Measurements from ENCODE around the gene PRKAR1B.

Gene PRKAR1B

GRCh38 chr7:584122-584465 lies 143.0 kb downstream of the PRKAR1B start:
- peak; percentile 88 for DNase-seq

DNA sequence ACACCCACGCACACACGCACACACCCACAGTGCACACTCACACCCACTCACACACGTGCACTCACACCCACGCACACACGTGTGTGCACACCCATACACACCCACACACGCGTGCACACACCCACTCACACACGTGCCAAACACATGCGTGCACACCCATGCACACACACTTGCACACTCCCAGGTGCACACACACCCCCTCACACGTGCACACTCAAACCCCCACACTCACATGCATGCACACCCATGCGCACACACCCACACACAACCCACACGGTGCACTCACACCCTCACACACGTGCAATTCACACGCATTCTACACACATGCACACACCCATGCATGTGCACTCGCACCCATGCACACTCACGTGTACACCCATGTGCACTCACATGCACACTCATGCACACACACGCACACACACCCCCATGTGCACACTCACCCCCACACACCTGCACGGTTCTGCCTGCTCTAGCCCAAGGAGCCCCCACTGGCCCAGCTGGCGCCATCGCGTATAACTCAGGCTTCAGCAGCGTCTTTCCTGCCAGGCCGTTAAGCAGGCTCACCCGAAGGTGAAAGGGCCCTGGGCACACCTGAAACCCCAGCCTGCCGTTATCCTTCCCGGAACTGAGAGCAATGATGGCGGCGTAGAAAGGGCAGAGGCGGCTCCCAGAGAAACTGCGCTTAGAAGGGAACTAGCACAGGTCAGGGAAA lies 143.5 kb downstream of the PRKAR1B start:
- DNase-seq = no peak

- DNase-seq = no peak
Observed at GRCh38 chr7:582931-583330, 144.2 kb downstream of the PRKAR1B start.

DNA sequence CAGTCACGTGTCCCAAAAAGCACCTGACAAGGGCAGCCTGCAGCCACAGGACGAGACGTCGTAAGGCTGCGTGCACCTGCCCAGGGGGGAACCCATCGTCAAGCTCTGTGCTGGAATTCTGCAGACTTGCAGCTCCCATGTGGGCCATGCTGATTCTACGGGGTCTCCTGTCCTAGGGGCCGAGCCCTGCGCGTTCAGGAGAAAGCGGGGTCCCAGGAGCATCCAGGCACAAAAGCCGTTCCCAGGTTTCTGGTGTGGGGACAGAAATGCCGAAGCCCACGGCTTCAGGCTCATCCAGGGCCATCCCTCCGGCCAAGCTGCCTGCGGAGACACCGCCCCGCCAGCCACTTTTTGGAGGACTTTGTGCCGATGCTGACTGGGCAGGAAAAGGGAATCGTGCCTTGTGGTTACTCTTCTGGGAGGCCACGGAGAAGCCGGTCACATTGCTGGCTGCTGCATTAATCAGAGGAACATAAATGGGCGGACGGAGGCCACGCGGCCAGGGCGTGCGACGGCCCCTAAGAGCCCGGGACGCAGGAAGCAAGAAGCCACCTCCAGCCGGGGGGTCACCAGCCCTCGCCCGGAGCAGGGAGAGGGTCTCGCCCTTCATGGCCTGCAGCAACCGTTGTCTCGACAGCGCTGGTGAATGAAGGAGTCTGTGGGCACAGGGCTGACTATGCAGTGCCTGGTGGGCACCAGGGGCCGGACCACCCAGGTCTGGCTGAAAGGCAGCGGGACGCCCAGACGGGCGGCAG lies 144.8 kb downstream of the PRKAR1B start:
- DNase-seq = no peak

GRCh38 chr7:578386-578785 lies 148.7 kb downstream of the PRKAR1B start:
- DNase-seq = no peak

GRCh38 chr7:577741-578370 lies 149.2 kb downstream of the PRKAR1B start:
- DNase-seq = no peak

DNA sequence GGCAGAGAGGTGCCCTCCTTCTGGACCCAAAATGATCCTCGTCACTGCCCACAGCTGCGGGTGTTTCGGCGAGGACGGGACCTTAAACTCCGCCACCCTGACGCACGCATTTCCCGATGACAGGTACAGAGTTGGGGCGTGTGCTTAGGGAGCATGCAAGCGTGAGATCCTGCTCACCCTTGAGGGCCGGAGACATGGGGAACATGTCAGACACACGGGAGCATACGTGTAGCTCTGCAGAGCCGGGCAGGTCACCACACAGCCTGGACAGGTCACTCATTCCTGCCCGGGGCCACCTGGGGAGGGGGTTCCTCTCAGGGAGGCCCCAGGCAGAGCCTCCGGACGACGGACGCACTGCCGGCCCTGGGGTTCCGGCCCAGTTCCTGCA lies 149.8 kb downstream of the PRKAR1B start:
- no peak for DNase-seq

GRCh38 chr7:576524-577277 lies 150.4 kb downstream of the PRKAR1B start:
- no peak for DNase-seq

GRCh38 chr7:575425-576366 lies 151.4 kb downstream of the PRKAR1B start:
- DNase-seq = no peak

GRCh38 chr7:574661-575395 lies 152.3 kb downstream of the PRKAR1B start:
- no peak for DNase-seq

DNA sequence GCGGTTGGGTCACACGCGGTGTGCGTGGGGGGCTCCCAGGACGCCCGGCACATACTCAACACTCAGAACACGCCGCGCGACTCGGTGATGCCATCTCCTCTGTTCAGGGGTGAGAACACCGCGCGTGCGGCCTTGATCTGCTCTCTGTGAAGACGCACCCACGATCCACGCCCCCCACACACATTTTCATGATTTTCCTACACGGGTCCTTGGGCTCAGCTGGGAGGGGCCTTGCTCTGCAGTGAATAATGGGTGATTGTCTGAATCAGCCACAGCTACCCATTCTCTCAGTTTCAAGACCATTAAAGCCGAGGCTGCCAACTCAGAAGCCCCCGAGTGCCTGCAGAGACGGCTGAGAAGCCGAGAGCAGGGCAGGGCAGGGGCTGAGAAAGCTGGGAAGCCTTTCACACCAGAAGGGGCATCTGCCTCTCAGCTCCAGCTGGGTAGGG lies 153.1 kb downstream of the PRKAR1B start:
- DNase-seq = no peak

- DNase-seq = no peak
Observed at GRCh38 chr7:573269-573932, 153.7 kb downstream of the PRKAR1B start.

DNA sequence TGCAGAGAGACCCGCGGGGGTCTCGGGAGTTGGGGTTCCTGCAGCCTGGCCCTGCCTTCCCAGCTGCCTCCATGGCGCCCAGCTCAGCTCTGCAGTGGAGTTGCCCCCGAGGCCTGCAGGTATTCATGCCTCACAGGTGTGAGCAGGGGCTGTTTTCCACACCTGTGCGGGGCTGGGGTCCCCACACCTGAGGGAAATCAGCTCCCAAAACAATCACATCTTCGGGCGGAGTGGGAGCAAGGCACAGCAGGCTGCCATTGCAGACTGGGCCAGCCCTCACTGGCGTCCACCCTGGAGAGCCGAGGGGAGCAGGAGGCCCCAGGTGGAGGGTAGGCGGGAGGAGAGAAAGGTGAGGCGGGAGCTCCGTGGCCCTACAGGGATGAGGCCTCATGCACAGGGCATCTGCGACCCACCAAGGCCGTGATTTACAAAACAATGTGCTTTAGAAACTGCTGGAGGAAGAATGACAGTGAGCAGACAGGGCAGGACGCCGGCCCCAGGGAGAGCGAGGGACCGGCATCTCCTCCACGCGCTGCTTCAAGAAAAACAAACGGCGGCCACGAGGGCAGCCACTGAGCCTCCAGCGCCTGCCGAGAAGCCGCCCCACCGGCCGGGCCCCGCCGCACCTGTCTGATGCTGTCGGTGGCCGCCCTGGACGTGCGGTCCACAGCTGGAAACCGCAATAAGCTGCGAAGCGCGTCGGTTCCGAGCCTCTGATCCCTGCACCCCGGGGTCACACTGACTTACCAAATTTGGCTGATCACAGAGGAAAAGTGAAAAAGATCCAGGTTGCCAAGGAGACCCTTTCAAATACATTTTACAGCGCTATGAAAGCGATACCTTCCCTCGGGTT lies 154.4 kb downstream of the PRKAR1B start:
- no peak for DNase-seq

GRCh38 chr7:571718-572415 lies 155.2 kb downstream of the PRKAR1B start:
- no peak for DNase-seq

DNA sequence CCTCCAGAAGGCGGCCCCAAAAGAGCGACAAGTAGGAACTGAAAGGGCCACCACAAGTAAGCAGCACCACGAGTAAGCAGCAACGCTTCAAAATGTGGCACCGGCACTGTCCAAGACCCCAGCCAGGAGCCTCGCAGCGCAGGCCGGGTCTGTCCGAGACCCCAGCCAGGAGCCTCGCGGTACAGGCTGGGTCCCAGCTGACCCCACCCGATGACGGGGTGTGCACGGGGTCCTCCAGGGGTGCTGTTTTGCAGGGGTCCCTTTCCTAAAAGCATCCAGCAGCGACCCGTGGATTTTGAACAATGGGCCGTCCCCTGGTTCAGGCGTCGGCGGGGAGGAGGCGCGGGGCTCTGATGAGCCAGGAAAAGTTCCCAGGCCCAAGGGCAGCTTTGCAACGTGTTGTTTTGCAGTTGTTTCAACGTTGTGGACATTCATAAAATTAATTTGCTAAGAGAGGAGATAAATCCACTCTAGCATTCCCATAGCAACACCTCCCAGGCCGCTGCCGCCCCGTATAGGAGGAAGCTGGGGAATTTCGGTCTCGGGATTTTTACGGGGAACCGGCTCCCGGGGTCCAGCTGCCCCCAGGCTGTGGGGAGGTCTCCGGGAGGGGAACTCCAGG lies 155.9 kb downstream of the PRKAR1B start:
- no peak for DNase-seq

DNA sequence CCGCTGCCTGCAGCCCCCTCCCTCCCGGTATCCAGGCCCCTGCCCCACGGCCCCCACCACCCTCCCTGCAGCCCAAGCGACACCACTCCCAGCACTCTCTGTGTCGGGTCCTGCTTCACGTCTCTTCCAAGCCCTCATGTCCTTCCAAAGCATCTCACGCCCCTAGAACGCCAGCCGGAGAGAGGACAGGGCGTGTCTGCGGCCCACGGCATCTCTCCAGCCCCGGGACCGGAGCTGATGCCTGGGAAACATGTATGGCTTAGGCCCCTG lies 156.3 kb downstream of the PRKAR1B start:
- no peak for DNase-seq

DNA sequence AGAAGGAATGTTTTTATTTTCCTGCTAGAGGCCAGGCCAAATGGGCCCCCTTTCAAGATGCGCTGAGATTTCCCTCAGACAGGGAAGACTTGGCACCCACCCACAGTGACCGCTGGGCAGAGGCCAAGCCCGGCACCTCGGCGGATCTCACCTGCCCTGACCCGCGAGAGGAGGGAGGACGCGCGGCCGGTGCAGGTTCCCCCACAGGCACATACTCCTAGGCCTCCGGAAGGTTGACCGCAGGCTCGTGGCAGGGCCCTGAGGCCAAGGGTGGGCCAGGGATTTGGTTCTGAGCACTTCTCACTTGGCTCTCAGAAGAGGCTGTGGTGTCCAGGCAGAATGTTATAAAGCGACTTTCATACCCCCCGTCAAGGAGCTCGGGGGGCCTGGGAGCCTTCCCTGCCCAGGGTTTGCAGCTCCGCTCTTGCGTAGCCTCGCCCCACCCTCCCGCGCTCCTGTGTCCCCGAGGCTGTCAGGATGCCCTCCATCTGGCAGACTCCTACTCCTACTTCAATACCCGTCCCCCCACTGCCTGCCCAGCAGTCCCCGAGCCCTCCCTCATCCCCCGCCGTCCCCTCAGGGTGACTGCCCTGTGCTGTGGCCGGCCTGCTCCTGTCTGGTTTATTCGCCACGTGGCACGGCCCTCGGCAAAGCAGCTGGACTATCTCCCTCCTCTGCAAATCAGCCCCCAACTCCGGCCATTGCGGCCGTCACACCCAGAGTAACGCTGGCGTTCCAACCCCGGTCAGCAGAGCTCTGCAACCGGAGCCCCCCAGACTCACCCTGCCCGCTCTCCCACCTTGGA lies 156.9 kb downstream of the PRKAR1B start:
- DNase-seq = no peak

All from CD4-positive, alpha-beta T cell treated with Interleukin-15 for 1 hour (primary cell).